MM.1S (cell line): Measurements from ENCODE around the gene PINLYP.

Experiments used
- DNase-seq: peaks from one replicate; pipeline ENCODE4 v3.0.0-alpha.2; 2015
- H2AFZ ChIP-seq: fragments of 300-600 bp; sonication (generic); 2 replicates; pipeline ENCODE4 v1.6.0; 2016; ENCODE audit warnings: antibody characterized with exemption, low read length
- H3F3A ChIP-seq: fragments of 300-600 bp; sonication (generic); 2 replicates; pipeline ENCODE4 v1.6.1; 2016; ENCODE audit warnings: mild to moderate bottlenecking, antibody characterized with exemption, low read length, moderate library complexity, mixed read lengths; ENCODE audit not compliant: insufficient read depth
- H3K27ac ChIP-seq: fragments of 300-600 bp; sonication (generic); 2 replicates; pipeline ENCODE4 v1.5.1; 2016; ENCODE audit warnings: mild to moderate bottlenecking, low read length
- H3K27me3 ChIP-seq: fragments of 300-600 bp; sonication (generic); replicated peaks from 2 replicates; pipeline ENCODE4 v1.6.0; 2016; ENCODE audit warnings: low read length; ENCODE audit not compliant: insufficient read depth
- H3K36me3 ChIP-seq: fragments of 300-600 bp; sonication (generic); replicated peaks from 2 replicates; pipeline ENCODE4 v1.6.1; 2016; ENCODE audit warnings: mild to moderate bottlenecking, low read length, mixed read lengths; ENCODE audit not compliant: insufficient read depth
- H3K4me1 ChIP-seq: fragments of 300-600 bp; sonication (generic); 2 replicates; pipeline ENCODE4 v1.6.1; 2016; ENCODE audit warnings: low read length, mixed read lengths
- H3K4me2 ChIP-seq: fragments of 300-600 bp; sonication (generic); 2 replicates; pipeline ENCODE4 v1.6.0; 2016; ENCODE audit warnings: low read depth, low read length
- H3K4me3 ChIP-seq: fragments of 300-600 bp; sonication (generic); 2 replicates; pipeline ENCODE4 v1.5.1; 2016; ENCODE audit warnings: low read length, mixed read lengths
- H3K79me2 ChIP-seq: fragments of 300-600 bp; sonication (generic); 2 replicates; pipeline ENCODE4 v1.6.1; 2016; ENCODE audit warnings: mixed run types, low read length, mixed read lengths
- H3K9ac ChIP-seq: fragments of 300-600 bp; sonication (generic); 2 replicates; pipeline ENCODE4 v1.6.1; 2016; ENCODE audit warnings: low read length, mixed read lengths
- H3K9me2 ChIP-seq: fragments of 300-600 bp; sonication (generic); replicated peaks from 2 replicates; pipeline ENCODE4 v1.6.1; 2016; ENCODE audit warnings: mild to moderate bottlenecking, low read length, mixed read lengths; ENCODE audit not compliant: insufficient read depth
- H3K9me3 ChIP-seq: fragments of 300-600 bp; sonication (generic); replicated peaks from 2 replicates; pipeline ENCODE4 v1.6.1; 2016; ENCODE audit warnings: mild to moderate bottlenecking, low read length, mixed read lengths; ENCODE audit not compliant: insufficient read depth
- H4K20me1 ChIP-seq: fragments of 300-600 bp; sonication (generic); 2 replicates; pipeline ENCODE4 v1.6.1; 2016; ENCODE audit warnings: mild to moderate bottlenecking, low read length, moderate library complexity, mixed read lengths; ENCODE audit not compliant: insufficient read depth
- EZH2 ChIP-seq: fragments of 300-600 bp; sonication (generic); optimal IDR thresholded peaks from 2 replicates; pipeline ENCODE3; 2017; ENCODE audit warnings: low read depth, mild to moderate bottlenecking, antibody characterized with exemption, low read length, mixed read lengths
- EZH2phosphoT487 ChIP-seq: fragments of 300-600 bp; sonication (generic); IDR thresholded peaks from 2 replicates; pipeline ENCODE4 v1.6.1; 2018; ENCODE audit warnings: antibody characterized with exemption, low read length
- TF ChIP-seq, protein P1 (sequence below): fragments of 300-600 bp; sonication (generic); IDR thresholded peaks from 2 replicates; pipeline ENCODE4 v1.5.1; 2016; ENCODE audit warnings: antibody characterized with exemption, low read length, mixed read lengths

The PINLYP gene

DNA sequence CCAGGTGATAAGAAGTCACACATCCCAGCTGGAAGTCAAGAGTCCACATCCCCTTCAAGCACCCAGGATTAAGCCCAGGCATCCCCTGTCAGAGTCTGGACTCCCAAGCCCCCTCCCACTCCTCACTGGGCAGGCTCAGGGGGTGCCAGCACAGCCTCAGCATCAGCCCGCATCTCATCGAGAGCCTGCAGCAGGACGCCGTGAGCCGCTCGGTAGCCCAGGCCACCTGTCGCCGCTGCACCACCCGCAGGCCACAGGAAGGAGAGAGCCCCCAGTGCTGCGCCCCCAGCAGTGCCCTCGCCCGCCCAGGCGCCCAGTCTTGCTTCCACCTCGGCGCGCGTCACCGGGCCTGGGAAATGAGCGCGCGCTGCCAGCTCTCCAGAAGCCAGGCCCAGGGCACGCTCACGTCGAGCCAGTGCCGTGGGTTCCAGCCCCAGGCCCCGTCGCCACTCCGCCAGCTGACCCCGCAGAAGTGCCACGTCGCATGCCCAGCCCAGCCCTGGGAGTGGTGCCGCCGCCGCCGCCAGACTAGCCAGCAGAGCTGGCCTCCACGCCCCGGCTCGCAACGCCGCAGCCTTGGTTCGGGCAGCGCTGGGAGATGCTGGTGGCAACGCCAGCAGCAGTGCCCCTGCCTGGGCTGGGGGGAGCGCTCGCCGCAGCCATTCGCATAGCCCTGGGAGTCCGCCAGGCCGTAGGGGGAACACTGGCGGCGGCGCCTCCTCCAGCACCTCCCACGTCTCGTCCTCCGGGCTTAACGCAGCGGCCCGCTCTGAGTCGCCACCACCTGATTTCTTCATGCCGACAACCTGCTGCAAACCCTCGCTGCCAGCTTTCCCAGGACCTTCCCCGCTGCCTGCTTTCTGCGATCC, 16.5 kb downstream of the PINLYP start:
- H3K9me3 ChIP-seq = no peaks in the 10 kb centered on the region
- no peak overlapping the region for H3K27ac ChIP-seq
- no peaks in the 10 kb centered on the region for H4K20me1 ChIP-seq
- H2AFZ ChIP-seq = no peak overlapping the region
- H3K4me2 ChIP-seq = no peak overlapping the region
- no peaks in the 10 kb centered on the region for H3K4me1 ChIP-seq
- H3K9me2 ChIP-seq = no peaks in the 10 kb centered on the region
- TF ChIP-seq, protein P1, sequence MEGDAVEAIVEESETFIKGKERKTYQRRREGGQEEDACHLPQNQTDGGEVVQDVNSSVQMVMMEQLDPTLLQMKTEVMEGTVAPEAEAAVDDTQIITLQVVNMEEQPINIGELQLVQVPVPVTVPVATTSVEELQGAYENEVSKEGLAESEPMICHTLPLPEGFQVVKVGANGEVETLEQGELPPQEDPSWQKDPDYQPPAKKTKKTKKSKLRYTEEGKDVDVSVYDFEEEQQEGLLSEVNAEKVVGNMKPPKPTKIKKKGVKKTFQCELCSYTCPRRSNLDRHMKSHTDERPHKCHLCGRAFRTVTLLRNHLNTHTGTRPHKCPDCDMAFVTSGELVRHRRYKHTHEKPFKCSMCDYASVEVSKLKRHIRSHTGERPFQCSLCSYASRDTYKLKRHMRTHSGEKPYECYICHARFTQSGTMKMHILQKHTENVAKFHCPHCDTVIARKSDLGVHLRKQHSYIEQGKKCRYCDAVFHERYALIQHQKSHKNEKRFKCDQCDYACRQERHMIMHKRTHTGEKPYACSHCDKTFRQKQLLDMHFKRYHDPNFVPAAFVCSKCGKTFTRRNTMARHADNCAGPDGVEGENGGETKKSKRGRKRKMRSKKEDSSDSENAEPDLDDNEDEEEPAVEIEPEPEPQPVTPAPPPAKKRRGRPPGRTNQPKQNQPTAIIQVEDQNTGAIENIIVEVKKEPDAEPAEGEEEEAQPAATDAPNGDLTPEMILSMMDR = no peak
- no peak for TF ChIP-seq EZH2
- no peak for TF ChIP-seq EZH2phosphoT487
- peaks cover 2% of the 10 kb centered on the region; the same call in 1 of the 2 replicates for H3K36me3 ChIP-seq
- H3F3A ChIP-seq = peaks cover 7% of the 10 kb centered on the region; the same call in 1 of the 2 replicates
- H3K4me3 ChIP-seq = no peak overlapping the region
- H3K79me2 ChIP-seq = peaks cover 32% of the 10 kb centered on the region
- H3K27me3 ChIP-seq = no peaks in the 10 kb centered on the region
- H3K9ac ChIP-seq = no peak overlapping the region
- DNase-seq = no peak

GRCh38 chr19:43592800-43593350, 17.3 kb downstream of the PINLYP start:
- Histone ChIP-seq H3K4me3 (no peak overlapping the region), H3K9ac (no peak overlapping the region), H2AFZ (no peak overlapping the region), H3K27me3 (no peaks in the 10 kb centered on the region), H3K79me2 (peaks cover 39% of the 10 kb centered on the region), H4K20me1 (no peaks in the 10 kb centered on the region), H3K4me1 (peaks cover 7% of the 10 kb centered on the region), H3K9me3 (no peaks in the 10 kb centered on the region), H3K9me2 (no peaks in the 10 kb centered on the region), H3K27ac (no peak overlapping the region), H3F3A (peaks cover 7% of the 10 kb centered on the region; the same call in 1 of the 2 replicates), H3K4me2 (no peak overlapping the region), H3K36me3 (peaks cover 2% of the 10 kb centered on the region; the same call in 1 of the 2 replicates)
- DNase-seq = no peak
- TF ChIP-seq EZH2 = no peak
- TF ChIP-seq, protein P1 = no peak
- no peak for TF ChIP-seq EZH2phosphoT487

- no peak overlapping the region for H3K9ac ChIP-seq
- peaks cover 7% of the 10 kb centered on the region; the same call in 1 of the 2 replicates for H3F3A ChIP-seq
- TF ChIP-seq, protein P1 = no peak
- TF ChIP-seq EZH2phosphoT487 = no peak
- TF ChIP-seq EZH2 = no peak
- H3K36me3 ChIP-seq = peaks cover 2% of the 10 kb centered on the region; the same call in 1 of the 2 replicates
- no peaks in the 10 kb centered on the region for H3K9me3 ChIP-seq
- no peak overlapping the region for H2AFZ ChIP-seq
- H3K9me2 ChIP-seq = no peaks in the 10 kb centered on the region
- DNase-seq = no peak
- peaks cover 52% of the 10 kb centered on the region for H3K79me2 ChIP-seq
- H4K20me1 ChIP-seq = no peaks in the 10 kb centered on the region
- peak overlapping the region; percentile 71 for H3K4me3 ChIP-seq
- no peak overlapping the region for H3K27ac ChIP-seq
- H3K27me3 ChIP-seq = no peaks in the 10 kb centered on the region
- peaks cover 11% of the 10 kb centered on the region for H3K4me1 ChIP-seq
- peak overlapping the region; percentile 98; the same call in 1 of the 2 replicates for H3K4me2 ChIP-seq
Observed at GRCh38 chr19:43594081-43594697, 18.6 kb downstream of the PINLYP start.
